Stimulated activated CD4-positive, alpha-beta T cell treated with anti-CD3 and anti-CD28 coated beads, Interleukin-15, amount 100 ng/mL, for 24 hours (primary cell): ENCODE results near the gene SLC25A21.
A peak's percentile ranks its signal among the peaks of the same experiment; 100 is the strongest.
"Not testable (repeated sequence)": the region's sequence is repeated elsewhere in the genome, so short reads cannot be mapped to it uniquely, and the experiment has no call there.

Experiments
- DNase-seq: peaks from one replicate; pipeline ENCODE4 v3.0.0-alpha.2; 2020

Gene SLC25A21

DNA sequence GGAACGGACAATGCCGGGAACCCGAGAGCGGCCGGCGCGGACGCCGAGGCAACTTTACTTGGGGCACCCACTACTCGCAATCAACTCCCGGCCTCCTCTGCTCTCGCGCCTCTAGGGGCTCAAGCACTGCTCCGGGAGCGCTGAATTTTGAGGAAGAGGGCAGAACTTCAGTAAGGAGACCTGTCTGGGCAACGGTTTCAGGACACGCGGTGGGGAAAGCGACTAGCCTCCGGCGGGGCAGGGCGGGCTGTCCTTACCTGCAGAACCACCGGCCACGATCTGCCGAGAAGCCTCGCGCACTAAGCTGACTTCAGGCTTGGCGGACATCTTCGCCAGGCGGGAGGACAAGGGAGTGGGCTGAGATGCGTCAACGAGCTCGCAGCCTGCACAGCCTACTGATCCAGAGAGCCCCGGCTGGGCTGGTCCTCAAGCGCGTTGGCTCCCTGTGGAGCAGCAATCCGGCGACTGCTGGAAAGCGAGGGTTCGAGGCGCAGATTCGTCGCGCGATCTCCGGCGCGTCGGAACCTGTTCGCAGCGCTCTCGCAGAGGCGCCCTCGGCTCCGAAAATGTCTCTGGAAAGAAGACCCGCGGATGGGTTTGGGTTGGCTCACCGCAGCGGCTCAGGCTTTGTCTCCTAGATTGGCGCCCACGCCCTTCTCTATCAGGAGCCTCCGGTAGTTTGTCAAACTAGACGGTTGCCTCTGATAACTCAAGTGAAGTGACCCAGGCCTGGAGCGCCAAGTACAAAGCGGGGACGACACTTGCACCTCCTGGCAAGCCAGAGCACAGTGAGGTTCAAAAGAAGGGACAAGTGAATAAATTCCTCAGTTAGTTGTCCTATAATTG is at the start of gene SLC25A21:
TSS of gene SLC25A21 (minus strand) at position 583 of the 846 bp plus-strand sequence.
- peak; percentile 17 for DNase-seq

DNA sequence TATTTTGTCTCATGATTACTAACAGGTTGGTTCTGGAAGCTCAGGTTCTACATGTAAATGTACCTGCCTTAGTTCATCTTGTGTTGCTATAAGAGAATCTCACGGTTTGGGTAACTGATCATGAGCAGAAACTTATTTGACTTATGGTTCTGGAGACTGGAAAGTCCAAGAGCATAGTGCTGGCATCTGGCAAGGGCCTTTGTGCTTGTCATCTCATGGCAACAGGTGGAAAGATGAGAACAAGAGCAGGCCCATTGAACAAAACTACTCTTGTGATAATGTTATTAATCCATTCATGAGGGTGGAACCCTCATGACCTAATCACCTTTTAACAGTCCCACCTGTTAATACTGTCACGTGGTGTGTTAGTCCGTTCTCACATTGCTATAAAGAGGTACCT is 48.7 kb upstream of the SLC25A21 start:
- no peak for DNase-seq

DNA sequence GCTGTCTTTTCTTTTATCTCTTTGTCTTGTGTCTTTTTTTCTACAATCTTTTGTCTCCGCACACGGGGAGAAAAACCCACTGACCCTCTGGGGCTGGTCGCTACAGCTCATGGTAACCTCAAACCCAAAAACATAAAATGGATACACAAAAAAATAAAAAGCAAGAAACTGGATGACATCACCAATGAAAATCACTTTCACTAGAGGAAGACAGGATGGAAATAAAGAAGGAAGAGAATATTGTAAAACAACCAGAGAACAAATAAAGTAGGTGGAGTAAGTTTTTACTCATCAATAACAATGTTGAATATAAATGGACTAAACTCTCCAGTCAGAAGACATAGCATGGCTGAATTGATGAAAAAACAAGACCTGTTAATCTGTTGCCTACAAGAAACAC is 42.9 kb upstream of the SLC25A21 start:
- no peak for DNase-seq

DNA sequence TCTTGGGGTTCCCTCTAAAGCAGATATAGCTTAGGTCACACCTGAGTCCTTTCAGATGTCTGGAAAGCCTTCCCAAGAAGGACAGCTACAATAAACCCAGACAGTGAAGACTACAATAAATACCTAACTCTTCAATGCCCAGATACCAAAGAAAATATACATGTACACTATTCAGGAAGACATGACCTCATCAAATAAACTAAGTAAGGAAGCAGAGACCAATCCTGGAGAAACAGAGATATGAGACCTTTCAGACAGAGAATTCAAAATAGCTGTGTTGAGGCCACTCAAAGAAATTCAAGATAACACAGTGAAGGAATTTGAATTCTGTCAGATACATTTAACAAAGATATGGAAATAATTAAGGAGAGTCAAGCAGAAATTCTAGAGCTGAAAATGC is 40.6 kb upstream of the SLC25A21 start:
- no peak for DNase-seq

DNA sequence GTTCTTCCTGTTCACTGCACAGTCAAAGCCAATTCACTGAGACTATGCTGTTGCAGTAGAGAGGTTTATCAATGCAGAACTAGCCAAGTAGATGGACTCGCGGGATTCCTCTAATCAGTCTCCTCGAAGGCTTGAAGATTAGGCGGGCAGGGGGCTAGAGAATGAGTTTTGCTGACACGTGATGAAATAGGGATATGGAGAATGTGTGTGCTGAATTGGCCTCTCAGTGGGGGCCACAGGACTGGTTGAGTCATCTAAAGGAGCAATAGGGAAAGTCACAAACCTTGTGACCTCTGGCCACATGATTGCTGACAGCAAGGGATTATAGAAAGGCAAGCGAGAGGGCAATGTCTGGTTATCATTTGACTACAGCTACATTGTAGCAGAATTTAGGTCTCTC is 38.0 kb upstream of the SLC25A21 start:
- DNase-seq: no peak

DNA sequence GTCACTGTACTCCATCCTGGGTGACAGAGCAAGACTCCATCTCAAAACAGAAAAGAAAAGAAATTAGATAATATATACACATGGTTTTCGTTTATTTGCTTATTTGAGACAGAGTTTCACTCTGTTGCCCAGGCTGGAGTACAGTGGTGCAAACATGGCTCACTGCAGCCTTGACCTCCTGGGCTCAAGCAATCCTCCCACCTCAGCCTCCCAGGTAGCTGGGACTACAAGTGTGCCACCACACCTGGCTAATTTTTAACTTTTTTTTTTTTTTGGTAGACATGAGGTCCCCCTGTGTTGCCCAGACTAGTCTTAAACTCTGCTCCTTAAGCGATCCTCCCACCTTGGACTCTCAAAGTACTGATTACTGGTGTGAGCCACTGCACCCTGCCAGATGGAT is 37.2 kb upstream of the SLC25A21 start:
- DNase-seq: not testable (repeated sequence)

DNA sequence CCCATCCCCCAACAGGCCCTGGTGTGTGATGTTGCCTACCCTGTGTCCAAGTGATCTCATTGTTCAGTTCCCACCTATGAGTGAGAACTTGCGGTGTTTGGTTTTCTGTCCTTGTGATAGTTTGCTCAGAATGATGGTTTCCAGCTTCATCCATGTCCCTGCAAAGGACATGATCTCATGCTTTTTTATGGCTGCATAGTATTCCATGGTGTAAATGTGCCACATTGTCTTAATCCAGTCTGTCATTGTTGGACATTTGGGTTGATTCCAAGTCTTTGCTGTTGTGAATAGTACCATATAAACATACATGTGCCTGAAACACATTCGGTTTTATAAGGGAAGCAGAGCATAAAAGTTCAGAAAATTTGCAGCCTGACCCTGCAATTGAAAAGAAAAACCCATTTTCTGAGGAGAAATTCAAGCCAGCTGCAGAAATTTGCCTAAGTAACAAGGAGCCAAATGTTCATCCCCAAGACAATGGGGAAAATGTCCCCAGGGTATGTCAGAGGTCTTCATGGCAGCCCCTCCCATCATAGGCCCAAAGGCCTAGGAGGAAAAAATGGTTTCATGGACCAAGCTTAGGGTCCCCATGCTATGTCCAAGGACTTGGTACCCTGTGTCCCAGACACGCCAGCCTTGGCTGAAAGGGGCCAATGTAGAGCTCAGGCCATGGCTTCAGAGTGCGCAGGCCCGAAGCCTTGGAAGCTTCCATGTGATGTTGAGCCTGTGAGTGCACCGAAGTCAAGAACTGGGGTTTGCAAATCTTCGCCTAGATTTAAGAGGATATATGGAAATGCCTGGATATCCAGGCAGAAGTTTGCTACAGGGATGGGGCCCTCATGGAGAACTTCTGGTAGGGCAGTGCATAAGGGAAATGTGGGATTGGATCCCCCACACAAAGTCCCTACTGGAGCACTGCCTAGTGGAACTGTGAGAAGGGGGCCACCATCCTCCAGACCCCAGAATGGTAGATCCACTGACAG is 33.5 kb upstream of the SLC25A21 start:
- not testable (repeated sequence) for DNase-seq

DNA sequence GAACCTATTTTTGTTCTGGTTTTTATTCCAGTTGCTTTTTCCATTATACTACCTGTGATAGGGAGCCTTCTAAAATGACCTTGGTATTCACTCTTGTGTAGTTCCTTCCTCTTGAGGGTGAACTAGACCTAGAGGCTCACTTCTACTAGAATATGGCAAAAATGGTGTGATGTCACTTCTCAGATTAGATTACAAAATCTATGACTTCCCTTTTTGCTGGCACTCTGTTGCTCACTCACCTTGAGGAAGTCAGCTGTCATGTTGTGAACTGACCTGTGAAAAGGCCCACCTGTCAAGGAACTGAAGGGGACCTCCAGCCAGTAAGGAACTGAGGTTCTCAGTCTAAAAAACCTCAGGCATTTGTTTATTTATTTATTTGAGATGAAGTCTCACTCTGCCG is 31.0 kb upstream of the SLC25A21 start:
- DNase-seq: no peak

DNA sequence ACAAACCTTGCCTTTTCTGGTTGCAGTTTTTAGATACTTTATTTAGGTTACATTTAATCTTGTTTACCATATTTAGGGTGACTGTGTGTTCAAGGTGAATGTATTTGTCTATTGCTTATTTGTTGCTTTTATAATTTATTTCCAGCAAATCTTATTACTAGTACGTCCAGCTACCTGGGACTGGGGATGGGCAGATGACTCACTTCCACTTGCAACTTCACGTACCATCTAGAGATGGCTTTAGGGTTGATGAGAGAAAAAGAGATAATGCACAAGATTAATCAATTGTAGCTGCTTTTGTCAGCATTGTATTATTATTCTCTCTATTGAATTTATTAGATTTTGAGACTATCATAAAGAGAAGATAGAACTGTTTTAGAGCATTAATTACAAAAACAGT is 30.4 kb upstream of the SLC25A21 start:
- no peak for DNase-seq

DNA sequence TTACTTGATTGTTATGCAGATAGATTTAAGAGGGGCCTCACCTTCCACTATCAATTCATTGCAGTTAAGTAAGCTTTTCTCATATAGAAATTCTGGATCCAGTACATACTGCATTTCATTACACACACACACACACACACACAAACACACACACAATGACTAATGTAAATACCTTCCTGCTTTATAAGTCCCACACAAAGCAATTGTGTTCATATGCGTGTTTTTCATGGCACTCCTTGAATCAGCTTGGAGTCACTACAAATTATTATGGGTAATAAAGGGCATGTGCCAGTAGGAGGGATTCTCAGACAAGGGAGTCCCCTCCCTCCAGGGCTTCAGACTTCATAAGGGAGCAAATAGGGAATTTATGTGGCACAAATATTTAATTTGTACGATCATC is 29.9 kb upstream of the SLC25A21 start:
- DNase-seq: no peak

DNA sequence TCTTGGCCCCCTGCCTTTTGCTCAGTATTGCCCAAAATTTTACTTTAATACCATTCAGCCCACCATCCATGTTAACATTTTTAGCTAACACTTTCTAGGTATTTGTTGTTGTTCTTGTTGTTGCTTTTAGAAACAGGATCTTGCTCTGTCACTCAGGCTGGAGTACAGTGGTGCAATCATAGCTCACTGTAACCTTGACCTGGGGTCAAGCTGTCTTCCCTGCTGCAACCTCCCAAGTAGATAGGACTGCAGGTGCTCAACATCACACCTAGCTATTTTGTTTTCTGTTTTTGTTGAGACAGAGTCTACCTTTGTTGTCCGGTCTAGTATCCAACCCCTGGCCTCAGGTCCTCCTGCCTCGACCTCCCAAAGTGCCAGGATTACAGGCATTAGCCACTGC is 29.3 kb upstream of the SLC25A21 start:
- DNase-seq: no peak

DNA sequence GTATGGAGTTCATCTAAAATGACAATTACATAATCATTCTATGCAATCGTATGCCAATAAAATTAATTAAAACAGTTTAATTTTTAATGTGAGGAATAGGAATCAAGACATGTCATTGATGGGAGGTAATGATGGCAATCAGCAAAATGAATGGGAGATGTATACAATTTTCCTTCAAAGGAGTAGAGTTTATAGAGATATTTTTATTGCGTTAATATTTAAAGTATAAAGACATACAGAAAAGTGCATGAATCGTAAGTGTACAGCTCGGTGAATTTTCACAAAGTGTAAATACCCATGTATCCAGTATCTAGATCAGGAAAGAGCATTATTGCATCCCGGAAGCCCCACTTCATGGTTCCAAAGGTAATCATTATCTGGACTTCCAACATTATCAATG is 26.5 kb upstream of the SLC25A21 start:
- no peak for DNase-seq

DNA sequence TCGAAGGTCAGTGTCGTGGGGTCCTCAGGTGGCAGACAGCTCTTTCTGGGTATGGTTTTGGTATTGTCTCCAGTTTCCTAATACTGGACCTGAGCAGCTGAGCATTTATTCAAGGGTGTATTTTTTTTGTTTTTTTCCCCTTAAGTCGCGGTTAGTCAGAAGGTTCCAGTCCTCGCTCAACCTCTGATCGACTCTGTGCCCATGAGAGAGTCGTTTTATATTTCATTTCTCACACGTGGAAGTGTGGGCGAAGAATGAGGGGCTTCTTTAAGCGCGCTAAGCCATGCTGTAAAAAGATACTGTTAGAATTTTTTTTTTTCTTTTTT is 25.8 kb upstream of the SLC25A21 start:
- no peak for DNase-seq

DNA sequence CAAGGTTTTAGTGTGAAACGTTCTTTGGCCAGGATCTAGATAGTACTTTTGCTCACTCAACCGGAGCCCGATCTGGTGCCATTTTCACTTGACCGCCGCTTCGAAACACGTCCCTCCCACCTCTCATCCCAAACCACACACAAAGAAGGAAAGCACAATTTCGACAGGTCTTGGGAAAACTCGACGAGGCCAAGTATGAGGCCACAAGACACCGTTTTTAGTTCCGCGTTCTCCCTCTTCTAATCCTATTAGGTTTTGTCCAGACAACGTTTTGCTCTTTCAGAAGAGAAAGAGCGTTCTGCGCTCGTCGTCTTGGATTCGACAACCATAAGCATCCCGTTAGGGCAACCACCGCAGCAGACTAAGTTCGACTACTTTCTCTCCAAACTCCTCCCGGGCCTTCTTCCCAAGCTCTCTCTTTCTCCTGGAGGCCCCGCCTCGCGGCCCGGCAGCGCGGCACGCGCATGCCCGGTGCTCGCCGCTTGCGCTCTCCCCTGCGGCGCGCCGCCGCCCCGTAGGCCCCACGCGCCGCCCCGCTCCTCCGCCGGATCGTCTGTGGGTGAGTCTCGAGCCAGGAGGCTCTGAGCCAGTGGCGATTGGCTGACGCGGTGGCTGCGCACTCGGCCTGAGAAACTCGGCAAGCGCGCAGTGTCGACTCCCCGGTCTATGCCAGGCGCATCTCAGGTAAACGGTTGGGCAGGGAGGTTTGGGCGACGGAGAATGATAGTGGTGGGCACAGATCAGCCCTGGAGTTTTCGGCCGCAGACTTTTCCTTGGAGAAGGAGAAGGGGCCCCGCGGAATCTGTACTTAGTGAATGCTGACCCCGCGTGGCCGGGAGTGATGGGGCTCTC is 25.2 kb upstream of the SLC25A21 start, which contains the start of gene MIPOL1:
TSS of gene MIPOL1 (plus strand) at position 517 of the 852 bp plus-strand sequence. CDS start 49,952 bp downstream, outside the sequence.
- peak; percentile 48 for DNase-seq

DNA sequence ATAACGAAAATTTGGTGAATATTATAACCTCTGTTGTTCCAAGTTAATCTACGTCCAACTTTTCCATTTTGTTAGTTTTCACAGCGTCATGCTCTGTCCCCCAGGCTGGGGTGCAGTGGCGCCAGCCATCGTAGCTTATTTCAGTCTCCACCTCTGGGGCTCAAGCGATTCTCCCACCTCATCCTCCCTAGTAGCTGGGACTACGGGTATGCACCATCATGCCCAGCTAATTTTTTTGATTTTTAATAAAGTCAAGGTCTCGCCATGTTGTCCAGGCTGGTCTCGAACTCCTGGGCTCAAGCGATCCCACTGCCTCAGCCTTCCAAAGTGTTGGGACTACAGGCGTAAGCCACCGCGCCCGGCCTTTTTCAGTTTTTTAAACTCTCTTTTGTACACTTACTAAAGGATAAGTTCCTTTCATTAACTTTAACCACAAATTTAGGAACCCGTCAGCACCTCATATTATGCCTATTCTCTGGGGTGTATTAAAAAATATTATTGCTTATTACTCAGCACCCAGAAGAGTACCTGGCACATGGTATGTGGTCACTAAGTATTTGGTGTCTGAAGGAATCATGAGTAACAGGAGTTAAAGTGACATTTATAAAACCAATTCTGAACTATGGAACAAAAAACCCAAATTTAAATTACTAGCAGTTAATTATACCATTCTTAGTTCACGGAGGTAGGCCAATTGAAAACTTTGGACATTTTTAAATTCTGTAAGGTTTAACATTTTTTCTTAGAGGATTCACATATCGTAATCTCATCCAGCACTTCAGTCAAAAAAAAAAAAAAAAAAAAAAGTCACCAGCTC is 24.4 kb upstream of the SLC25A21 start:
- no peak for DNase-seq

DNA sequence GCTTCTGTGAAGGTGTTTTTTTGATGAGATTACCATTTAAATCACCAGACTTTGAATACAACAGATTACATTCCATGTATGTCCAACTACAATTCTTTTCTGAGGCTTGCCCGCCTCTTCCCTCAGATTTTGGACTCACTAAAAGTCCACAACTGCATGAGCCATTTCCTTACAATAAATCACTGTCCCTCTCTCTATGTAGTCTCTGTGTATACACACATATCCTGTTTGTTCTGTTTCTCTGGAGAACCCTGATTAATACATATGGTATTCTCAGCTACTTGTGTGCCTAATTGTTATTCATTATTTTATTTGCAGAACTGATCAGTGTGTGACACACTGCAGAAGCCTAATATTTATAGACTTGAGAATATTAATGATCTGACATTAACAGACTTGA is 22.9 kb upstream of the SLC25A21 start:
- no peak for DNase-seq

DNA sequence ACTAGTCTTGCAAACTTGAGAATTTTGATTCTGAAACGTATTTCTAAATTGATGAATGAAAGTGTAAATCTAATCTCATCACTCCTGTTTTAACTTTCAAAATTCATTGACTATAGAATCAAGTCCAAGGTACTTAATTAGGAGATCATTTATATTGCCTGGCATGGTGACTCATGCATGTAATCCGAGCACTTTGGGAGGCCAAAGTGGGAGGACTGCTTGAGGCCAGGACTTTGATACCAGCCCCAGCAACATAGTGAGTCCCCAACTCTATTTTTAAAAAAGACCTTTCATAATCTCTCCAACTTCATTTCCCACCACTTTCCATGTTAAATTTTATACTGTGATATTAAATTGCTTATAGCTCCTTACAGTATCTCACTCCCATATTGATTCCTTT is 22.3 kb upstream of the SLC25A21 start:
- DNase-seq: no peak

DNA sequence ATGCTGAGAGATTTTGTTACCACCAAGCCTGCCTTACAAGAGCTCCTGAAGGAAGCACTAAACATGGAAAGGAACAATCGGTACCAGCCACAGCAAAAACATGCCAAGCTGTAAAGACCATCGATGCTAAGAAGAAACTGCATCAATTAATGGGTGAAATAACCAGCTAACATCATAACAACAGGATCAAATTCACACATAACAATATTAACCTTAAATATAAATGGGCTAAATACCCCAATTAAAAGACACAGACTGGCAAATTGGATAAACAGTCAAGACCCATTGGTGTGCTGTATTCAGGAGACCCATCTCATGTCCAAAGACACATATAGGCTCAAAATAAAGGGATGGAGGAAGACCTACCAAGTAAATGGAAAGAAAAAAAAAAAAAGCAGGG is 17.3 kb upstream of the SLC25A21 start:
- not testable (repeated sequence) for DNase-seq

DNA sequence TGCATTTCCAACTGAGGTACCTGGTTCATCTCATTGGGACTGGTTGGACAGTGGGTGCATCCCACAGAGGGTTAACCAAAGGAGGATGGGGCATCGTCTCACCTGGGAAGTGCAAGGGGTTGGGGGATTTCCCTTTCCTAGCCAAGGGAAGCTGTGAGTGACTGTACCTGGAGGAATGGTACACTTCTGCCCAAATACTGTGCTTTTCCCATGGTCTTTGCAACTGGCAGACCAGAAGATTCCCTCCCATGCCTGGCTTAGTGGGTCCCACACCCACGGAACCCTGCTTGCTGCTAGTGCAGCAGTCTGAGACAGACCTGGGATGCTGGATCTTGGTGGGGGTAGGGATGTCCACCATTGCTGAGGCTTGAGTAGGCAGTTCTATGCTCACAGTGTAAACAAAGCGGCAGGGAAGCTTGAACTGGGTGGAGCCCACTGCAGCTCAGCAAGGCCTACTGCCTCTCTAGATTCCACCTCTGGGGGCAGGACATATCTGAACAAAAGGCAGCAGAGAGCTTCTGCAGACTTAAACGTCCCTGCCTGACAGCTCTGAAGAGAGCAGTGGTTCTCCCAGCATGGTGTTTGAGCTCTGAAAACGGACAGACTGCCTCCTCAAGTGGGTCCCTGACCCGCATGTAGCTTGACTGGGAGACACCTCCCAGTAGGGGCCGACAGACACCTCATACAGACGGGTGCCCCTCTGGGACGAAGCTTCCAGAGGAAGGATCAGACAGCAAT is 15.6 kb upstream of the SLC25A21 start:
- DNase-seq: not testable (repeated sequence)

DNA sequence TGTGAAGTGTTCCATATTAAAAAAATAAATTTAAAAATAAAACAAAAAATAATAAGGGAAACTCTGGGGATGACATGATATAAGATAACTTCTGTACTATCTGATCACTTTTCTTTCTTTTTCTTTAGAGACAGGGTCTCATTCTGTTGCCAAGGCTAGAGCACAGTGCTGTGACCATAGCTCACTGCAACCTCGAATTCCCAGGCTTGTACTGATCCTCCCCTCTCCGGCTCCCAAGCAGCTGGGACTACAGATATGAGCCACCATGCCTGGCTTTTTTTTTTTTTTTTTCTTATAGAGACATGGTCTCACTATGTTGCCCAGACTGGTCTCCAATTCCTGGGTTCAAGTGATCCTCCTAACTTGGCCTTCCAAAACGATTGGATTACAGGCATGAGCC is 14.9 kb upstream of the SLC25A21 start:
- no peak for DNase-seq

DNA sequence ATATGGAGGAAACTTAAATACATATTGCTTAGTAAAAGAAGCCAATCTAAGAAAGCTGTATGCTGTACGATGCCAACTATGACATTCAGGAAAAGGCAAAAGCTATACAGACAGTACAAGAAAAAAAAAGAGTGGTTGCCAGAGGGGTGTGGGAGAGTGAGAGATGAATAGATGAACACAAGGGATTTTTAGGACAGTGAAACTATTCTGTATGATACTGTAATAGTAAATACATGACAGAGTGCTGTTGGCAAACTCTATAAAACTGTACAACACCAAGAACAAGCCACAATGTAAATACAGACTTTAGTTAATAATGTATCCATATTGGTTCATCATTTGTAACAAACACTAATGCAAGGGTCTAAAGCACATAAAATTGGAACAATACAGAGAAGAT is 14.5 kb upstream of the SLC25A21 start:
- DNase-seq: no peak
